ENCODE data around the gene CD4.
A peak's percentile ranks its signal among the peaks of the same experiment; 100 is the strongest.

CD4 gene

GRCh38 chr12:6778217-6778573 lies 11.1 kb upstream of the CD4 start:
- TF ChIP-seq ZNF501 (tag by site-specific recombination; IDR thresholded peaks at IDR 0.05) (no peak), REPIN1 (tag by site-specific recombination; IDR thresholded peaks at IDR 0.05; ENCODE audit: low read depth) (no peak), ZNF280D (tag by site-specific recombination; IDR thresholded peaks at IDR 0.05) (no peak), ZNF596 (tag by site-specific recombination; IDR thresholded peaks at IDR 0.05) (0 out of 2 replicates have a peak, but pooled peaks have one; percentile 11), ZNF549 (tag by site-specific recombination; IDR thresholded peaks at IDR 0.05) (no peak), ZBTB20 (tag by site-specific recombination; IDR thresholded peaks at IDR 0.05) (no peak), ZNF692 (tag by site-specific recombination; IDR thresholded peaks at IDR 0.05) (no peak), KLF17 (tag by site-specific recombination; IDR thresholded peaks at IDR 0.05) (peak; percentile 34; the same call in 1 of the 2 replicates), ZSCAN16 (tag by site-specific recombination; IDR thresholded peaks at IDR 0.05) (no peak), GLI2 (tag by site-specific recombination; IDR thresholded peaks at IDR 0.05; ENCODE audit: borderline replicate concordance, low read depth) (no peak), ZNF394 (tag by site-specific recombination; IDR thresholded peaks at IDR 0.05; ENCODE audit: borderline replicate concordance) (no peak), ZNF423 (tag by site-specific recombination; IDR thresholded peaks at IDR 0.05) (no peak), ZXDB (tag by site-specific recombination; IDR thresholded peaks at IDR 0.05) (no peak), SP2 (tag by site-specific recombination; IDR thresholded peaks at IDR 0.05) (no peak), IKZF3 (tag by site-specific recombination; IDR thresholded peaks at IDR 0.05) (no peak), ZBTB6 (tag by site-specific recombination; IDR thresholded peaks at IDR 0.05) (peak; percentile 100), ZNF544 (tag by site-specific recombination; IDR thresholded peaks at IDR 0.05) (no peak), ZNF792 (tag by site-specific recombination; IDR thresholded peaks at IDR 0.05) (no peak), ZNF664 (tag by site-specific recombination; IDR thresholded peaks at IDR 0.05) (no peak)
- peaks cover 7% of the 10 kb centered on the region for H3K4me1 ChIP-seq (ENCODE audit: control insufficient read depth, insufficient read depth, low read length)
- H3K4me3 ChIP-seq (ENCODE audit: low read depth, low read length), result no peak overlapping the region
- peak overlapping the region; percentile 24; the same call in 1 of the 2 replicates for H3K27ac ChIP-seq (ENCODE audit: extremely low read depth, low read depth, low read length)
- ChIA-PET CTCF (interaction anchor here (0.7 to 7.6 kb wide), 13 partner anchors 11 to 166 kb away, joined by 3 to 93 read pairs (median 4); partner anchors contain the start of genes C12orf57, CD4, MLF2 and PTMS), POLR2A (interaction anchor here (1.0 to 3.0 kb wide), 4 partner anchors 9 to 54 kb away, joined by 3 to 24 read pairs (median 12); partner anchors contain the start of genes COPS7A, MLF2 and PTMS)
- no peaks in the 10 kb centered on the region for H3K9me3 ChIP-seq (ENCODE audit: control insufficient read depth, insufficient read depth, low read depth, low read length)
- no peaks in the 10 kb centered on the region for H3K36me3 ChIP-seq (ENCODE audit: control insufficient read depth in 2 of 2, insufficient read depth in 1 of 2, low read length in 2 of 2)
